ENCODE results near the gene SLC22A2.

- TF ChIP-seq, protein P1, sequence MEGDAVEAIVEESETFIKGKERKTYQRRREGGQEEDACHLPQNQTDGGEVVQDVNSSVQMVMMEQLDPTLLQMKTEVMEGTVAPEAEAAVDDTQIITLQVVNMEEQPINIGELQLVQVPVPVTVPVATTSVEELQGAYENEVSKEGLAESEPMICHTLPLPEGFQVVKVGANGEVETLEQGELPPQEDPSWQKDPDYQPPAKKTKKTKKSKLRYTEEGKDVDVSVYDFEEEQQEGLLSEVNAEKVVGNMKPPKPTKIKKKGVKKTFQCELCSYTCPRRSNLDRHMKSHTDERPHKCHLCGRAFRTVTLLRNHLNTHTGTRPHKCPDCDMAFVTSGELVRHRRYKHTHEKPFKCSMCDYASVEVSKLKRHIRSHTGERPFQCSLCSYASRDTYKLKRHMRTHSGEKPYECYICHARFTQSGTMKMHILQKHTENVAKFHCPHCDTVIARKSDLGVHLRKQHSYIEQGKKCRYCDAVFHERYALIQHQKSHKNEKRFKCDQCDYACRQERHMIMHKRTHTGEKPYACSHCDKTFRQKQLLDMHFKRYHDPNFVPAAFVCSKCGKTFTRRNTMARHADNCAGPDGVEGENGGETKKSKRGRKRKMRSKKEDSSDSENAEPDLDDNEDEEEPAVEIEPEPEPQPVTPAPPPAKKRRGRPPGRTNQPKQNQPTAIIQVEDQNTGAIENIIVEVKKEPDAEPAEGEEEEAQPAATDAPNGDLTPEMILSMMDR (IDR thresholded peaks at IDR 0.05; ENCODE audit: insufficient read depth, low read length, poor library complexity, severe bottlenecking) = no peak
- TF ChIP-seq EZH2phosphoT487 (conservative IDR thresholded peaks at IDR 0.05; ENCODE audit: low read length) = no peak
These were observed 81.4 kb downstream of the SLC22A2 start for GRCh38 chr6:160177220-160177619.

Measured in SU-DHL-6 (cell line).